GM12873 (cell line): ENCODE measurements around the gene ZNF730.

Experiments used
- TF ChIP-seq, protein P1 (sequence below): IDR thresholded peaks from 2 replicates; pipeline ENCODE4 v1.5.1; 2012; ENCODE audit warnings: low read depth, mild to moderate bottlenecking, moderate library complexity, low read length, control low read depth; ENCODE audit not compliant: insufficient read depth; ENCODE audit errors: missing control alignments

The ZNF730 gene

DNA sequence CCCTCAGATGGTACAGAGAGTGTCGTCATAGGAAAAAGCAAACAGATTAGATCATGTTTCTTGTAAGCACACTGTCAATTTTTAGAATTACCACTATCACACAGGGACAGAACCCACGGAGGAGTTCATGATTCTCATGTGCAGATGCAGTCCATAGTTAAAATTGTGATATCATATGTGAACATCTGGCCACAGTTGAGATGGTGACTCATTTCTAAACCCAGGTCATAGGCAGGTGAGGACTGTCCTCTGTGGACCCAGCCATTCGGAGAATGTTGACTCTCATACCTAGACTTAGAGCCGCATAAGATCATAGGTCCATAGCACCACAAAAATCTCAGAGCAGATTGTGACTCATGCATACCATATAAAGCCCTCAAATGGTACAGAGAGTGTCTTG lies 17.8 kb upstream of the ZNF730 start:
- TF ChIP-seq, protein P1, sequence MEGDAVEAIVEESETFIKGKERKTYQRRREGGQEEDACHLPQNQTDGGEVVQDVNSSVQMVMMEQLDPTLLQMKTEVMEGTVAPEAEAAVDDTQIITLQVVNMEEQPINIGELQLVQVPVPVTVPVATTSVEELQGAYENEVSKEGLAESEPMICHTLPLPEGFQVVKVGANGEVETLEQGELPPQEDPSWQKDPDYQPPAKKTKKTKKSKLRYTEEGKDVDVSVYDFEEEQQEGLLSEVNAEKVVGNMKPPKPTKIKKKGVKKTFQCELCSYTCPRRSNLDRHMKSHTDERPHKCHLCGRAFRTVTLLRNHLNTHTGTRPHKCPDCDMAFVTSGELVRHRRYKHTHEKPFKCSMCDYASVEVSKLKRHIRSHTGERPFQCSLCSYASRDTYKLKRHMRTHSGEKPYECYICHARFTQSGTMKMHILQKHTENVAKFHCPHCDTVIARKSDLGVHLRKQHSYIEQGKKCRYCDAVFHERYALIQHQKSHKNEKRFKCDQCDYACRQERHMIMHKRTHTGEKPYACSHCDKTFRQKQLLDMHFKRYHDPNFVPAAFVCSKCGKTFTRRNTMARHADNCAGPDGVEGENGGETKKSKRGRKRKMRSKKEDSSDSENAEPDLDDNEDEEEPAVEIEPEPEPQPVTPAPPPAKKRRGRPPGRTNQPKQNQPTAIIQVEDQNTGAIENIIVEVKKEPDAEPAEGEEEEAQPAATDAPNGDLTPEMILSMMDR: no peak

DNA sequence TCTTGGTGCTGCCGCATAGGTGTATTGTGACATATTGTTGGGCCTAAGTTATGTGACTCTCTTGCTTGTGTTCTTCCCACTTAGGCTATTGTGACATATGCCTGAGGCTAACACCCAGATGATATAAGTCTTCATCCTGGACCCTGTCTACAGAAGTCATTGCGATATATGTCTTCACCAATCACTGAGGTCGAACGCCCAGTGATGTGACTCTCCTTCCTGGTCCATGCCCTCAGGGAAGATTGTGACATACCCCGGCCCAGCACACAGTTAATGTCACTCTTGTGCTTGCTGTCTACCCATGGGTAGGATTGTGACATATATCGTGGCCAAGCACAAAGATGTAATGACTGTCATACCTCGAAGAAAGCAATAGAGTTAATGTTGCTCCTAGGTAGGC lies 16.9 kb upstream of the ZNF730 start:
- TF ChIP-seq, protein P1: no peak

DNA sequence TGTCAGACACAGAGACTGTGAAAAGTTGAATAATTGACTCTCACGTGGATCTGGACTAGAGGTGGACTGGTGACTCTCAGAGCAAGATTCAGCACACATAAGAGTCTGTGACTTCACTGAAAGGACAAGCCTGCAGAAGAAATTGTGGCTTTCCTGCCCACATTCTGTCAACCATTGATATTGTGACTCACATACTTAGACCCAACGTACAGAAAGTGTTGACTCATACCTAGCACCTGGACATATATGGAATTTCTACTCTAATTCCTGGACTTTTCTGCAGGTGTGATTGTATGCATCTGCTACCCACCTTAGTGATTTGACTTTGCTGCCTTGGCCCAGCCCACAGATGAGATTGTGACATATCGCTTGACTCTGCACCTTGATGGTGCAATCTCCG lies 15.6 kb upstream of the ZNF730 start:
- TF ChIP-seq, protein P1: no peak

DNA sequence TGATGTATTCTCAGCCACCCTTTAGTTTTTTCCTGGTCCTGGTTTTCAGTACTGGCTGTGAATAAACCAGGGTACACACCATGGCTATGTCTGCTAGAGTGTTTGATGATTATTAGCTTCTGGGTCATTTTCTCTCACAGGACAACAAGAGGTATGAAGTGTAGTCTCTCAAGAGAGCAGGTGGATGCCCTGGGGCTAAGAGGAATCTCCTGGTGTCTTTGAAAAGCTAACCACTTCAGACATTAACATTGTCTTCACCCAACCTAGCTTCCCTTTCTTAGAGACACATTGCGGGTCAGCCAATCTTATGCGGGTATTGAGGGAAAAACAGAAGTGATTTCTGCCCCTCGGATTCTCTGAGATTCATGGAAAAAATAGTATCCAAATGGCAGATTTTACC lies 1.6 kb downstream of the ZNF730 start:
- TF ChIP-seq, protein P1: no peak

DNA sequence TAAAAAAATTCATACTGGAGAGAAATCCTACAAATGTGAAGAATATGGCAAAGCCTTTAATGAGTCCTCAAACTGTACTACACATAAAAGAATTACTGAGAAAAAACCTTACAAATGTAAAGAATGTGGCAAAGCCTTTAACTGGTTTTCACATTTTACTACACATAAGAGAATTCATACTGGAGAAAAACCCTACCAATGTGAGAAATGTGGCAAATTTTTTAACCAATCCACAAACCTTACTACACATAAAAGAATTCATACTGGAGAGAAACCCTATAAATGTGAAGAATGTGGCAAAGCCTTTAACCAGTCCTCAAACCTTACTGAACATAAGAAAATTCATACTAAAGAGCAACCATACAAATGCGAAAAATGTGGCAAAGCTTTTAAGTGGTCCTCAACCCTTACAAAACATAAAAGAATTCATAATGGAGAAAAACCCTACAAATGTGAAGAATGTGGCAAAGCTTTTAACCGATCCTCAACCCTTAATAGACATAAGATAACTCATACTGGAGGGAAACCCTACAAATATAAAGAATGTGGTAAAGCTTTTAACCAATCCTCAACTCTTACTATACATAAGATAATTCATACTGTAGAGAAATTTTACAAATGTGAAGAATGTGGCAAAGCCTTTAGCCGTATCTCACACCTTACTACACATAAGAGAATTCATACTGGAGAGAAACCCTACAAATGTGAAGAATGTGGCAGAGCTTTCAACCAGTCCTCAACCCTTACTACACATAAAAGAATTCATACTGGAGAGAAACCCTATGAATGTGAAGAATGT lies 29.0 kb downstream of the ZNF730 start:
- TF ChIP-seq, protein P1: no peak

DNA sequence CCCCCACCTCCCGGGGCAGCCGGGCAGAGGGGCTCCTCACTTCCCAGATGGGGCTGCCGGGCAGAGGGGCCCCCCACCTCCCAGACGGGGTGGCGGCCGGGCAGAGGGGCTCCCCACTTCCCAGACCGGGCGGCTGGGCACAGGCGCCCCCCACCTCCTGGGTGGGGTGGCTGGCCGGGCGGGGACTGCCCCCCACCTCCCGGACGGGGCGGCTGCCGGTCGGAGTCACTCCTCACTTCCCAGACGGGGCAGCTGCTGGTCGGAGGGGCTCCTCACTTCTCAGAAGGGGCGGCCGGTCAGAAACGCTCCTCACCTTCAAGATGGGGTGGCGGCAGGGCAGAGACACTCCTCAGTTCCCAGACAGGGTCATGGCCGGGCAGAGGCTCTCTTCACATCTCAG lies 43.9 kb downstream of the ZNF730 start:
- TF ChIP-seq, protein P1: no peak

DNA sequence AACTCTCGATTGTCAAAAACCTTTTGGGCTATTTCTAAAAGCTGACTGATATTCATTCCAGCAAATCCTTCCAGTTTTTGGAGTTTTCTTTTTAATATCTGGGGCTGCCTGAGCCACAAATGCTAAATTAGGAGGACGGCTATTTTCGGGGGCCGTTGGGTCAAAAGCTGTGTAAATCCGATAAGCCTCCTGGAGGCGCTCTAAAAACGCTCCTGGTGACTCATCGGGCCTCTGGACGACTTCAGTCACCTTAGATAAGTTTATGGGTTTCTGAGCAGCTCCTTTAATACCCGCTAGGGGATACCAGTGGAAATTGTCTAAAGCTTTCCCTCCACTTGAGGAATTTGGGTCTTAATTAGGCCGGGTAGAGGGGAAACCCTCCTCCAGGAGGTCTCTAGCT lies 66.4 kb downstream of the ZNF730 start:
- TF ChIP-seq, protein P1: no peak
